PC-9 (cell line): ENCODE results near the gene PROCR. TPM values are rescaled to one million over a fixed set of nuclear protein-coding genes. Genes with fewer than 3 reads are reported as not detected.

ENCODE experiments used
- BruUV-seq: library from RNA; stranded (reverse); fragments of 400-500 nt; replicated peaks from 2 replicates; lab custom pipeline; 2021; lab: Mats Ljungman, UMichigan
- CTCF ChIA-PET: fragments of 300-600 bp; sonication (Branson Sonifier 250); formaldehyde crosslinking; loops from one replicate; lab custom pipeline; 2022; ENCODE audit warnings: antibody characterized with exemption; lab: Charles Lee
- POLR2A ChIA-PET: fragments of 300-600 bp; sonication (Branson Sonifier 250); formaldehyde crosslinking; loops from one replicate; lab custom pipeline; 2022; ENCODE audit warnings: antibody characterized with exemption; ENCODE audit not compliant: unreplicated experiment; lab: Charles Lee
- DNase-seq, 2 experiments: peaks; one replicate each; pipeline versions ENCODE4 v3.0.0 to v3.0.0-alpha.2; 2015 to 2022; ENCODE audit warnings: mixed read lengths in 1 of 2
- H2AFZ ChIP-seq: fragments of 200-600 bp; sonication (generic); 2 replicates; pipeline ENCODE4 v1.8.1; 2017; ENCODE audit warnings: antibody characterized with exemption
- H3F3A ChIP-seq: fragments of 200-600 bp; sonication (generic); 2 replicates; pipeline ENCODE4 v1.8.1; 2017; ENCODE audit warnings: antibody characterized with exemption, mild to moderate bottlenecking, low read depth; ENCODE audit not compliant: insufficient read depth
- H3K27ac ChIP-seq: fragments of 200-600 bp; sonication (generic); 2 replicates; pipeline ENCODE4 v1.6.1; 2016; ENCODE audit warnings: mixed run types
- H3K27me3 ChIP-seq: fragments of 200-600 bp; sonication (generic); 2 replicates; pipeline ENCODE4 v1.6.1; 2016; ENCODE audit warnings: low read depth, mixed run types; ENCODE audit not compliant: insufficient read depth
- H3K36me3 ChIP-seq: fragments of 200-600 bp; sonication (generic); 2 replicates; pipeline ENCODE4 v1.6.1; 2016; ENCODE audit warnings: low read depth, mixed run types
- H3K4me1 ChIP-seq: fragments of 200-600 bp; sonication (generic); replicated peaks from 2 replicates; pipeline ENCODE4 v1.6.1; 2016; ENCODE audit warnings: mixed run types; ENCODE audit not compliant: insufficient read depth
- H3K4me2 ChIP-seq: fragments of 200-600 bp; sonication (generic); 2 replicates; pipeline ENCODE4 v1.6.1; 2017; ENCODE audit warnings: mixed run types
- H3K4me3 ChIP-seq: fragments of 200-600 bp; sonication (generic); 2 replicates; pipeline ENCODE4 v1.6.1; 2016; ENCODE audit warnings: mixed run types
- H3K79me2 ChIP-seq: fragments of 200-600 bp; sonication (generic); 2 replicates; pipeline ENCODE4 v1.6.1; 2017; ENCODE audit warnings: low read depth, mixed run types
- H3K9me2 ChIP-seq: fragments of 200-600 bp; sonication (generic); 2 replicates; pipeline ENCODE4 v1.8.1; 2017; ENCODE audit warnings: mild to moderate bottlenecking; ENCODE audit not compliant: insufficient read depth
- H3K9me3 ChIP-seq: fragments of 200-600 bp; sonication (generic); 2 replicates; pipeline ENCODE4 v1.8.1; 2016; ENCODE audit warnings: low read depth; ENCODE audit not compliant: insufficient read depth
- H4K20me1 ChIP-seq: fragments of 200-600 bp; sonication (generic); 2 replicates; pipeline ENCODE4 v1.8.1; 2017; ENCODE audit not compliant: insufficient read depth
- EZH2 ChIP-seq: fragments of 200-600 bp; sonication (generic); IDR thresholded peaks from 2 replicates; pipeline ENCODE4 v1.8.0; 2017; ENCODE audit warnings: antibody characterized with exemption, low read depth
- intact Hi-C: fragments of 100-400 bp; cut with micrococcal nuclease; formaldehyde crosslinking; loops from one replicate; pipeline ENCODE4 v1.10.0; 2022; ENCODE audit not compliant: unreplicated experiment
- total RNA-seq: library from RNA; stranded (reverse); gene quantifications from 2 replicates; pipeline ENCODE4 v1.2.3, GENCODE V29; 2021
- TF ChIP-seq, protein P1 (sequence below): fragments of 200-600 bp; sonication (generic); conservative IDR thresholded peaks from 2 replicates; pipeline ENCODE4 v1.6.1; 2017; ENCODE audit warnings: mixed run types, antibody characterized with exemption, mild to moderate bottlenecking, moderate library complexity

Gene PROCR
- total RNA-seq, 1 experiment from 2014 or later = 7.5 TPM

DNA sequence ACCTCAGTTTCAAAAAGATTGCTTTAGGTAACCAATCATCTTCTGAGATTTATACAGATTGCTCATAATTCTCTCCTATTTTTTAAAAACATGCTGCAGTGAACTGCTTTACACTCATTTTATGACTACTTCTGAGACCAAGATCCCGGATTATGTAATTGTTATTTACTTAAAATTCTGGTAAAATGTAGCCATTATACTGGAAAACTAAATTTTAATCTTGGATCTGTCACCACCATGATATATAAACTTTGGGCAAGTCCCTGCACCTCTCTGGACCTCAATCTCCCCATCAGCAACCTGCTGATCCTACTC, 477 bp upstream of the PROCR start:
- Histone ChIP-seq H3K4me3 (peak overlapping the region; percentile 33; the same call in 1 of the 2 replicates), H3K4me2 (peak overlapping the region; percentile 68), H2AFZ (peak overlapping the region; percentile 46; the same call in 1 of the 2 replicates), H3K27me3 (no peaks in the 10 kb centered on the region), H3K9me3 (no peaks in the 10 kb centered on the region), H3K27ac (no peak overlapping the region), H4K20me1 (no peaks in the 10 kb centered on the region), H3F3A (peaks cover 7% of the 10 kb centered on the region; the same call in 1 of the 2 replicates), H3K79me2 (no peaks in the 10 kb centered on the region), H3K36me3 (no peaks in the 10 kb centered on the region), H3K9me2 (no peaks in the 10 kb centered on the region), H3K4me1 (peaks cover 9% of the 10 kb centered on the region)
- BruUV-seq = no TSS peak
- intact Hi-C loops = no loop called here
- no peak for TF ChIP-seq EZH2
- TF ChIP-seq, protein P1, sequence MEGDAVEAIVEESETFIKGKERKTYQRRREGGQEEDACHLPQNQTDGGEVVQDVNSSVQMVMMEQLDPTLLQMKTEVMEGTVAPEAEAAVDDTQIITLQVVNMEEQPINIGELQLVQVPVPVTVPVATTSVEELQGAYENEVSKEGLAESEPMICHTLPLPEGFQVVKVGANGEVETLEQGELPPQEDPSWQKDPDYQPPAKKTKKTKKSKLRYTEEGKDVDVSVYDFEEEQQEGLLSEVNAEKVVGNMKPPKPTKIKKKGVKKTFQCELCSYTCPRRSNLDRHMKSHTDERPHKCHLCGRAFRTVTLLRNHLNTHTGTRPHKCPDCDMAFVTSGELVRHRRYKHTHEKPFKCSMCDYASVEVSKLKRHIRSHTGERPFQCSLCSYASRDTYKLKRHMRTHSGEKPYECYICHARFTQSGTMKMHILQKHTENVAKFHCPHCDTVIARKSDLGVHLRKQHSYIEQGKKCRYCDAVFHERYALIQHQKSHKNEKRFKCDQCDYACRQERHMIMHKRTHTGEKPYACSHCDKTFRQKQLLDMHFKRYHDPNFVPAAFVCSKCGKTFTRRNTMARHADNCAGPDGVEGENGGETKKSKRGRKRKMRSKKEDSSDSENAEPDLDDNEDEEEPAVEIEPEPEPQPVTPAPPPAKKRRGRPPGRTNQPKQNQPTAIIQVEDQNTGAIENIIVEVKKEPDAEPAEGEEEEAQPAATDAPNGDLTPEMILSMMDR = no peak
- ChIA-PET POLR2A (no interaction called here), CTCF (no interaction called here)
- DNase-seq = no peak

DNA sequence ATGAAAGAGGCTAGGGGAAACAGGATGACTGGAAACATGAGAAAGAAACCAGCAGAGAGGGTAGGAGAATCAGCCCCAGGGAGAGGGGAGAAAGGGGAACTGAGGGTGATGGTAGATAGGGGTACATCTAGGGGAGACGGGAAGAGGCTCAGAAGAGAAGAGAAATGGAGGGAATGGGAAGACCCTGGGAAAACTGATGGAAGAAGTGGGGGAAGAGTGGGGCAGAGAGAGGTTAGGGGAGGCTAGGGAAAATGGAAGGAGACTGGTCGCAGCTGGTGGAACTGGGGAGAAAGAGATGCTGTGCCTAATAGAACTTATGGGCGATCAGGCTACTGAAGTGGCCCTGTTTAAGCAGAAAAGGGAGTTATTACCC, 548 bp downstream of the PROCR start:
- Histone ChIP-seq H4K20me1 (no peaks in the 10 kb centered on the region), H3K9me2 (no peaks in the 10 kb centered on the region), H3K27me3 (no peaks in the 10 kb centered on the region), H3K36me3 (no peaks in the 10 kb centered on the region), H3K27ac (no peak overlapping the region), H3K79me2 (no peaks in the 10 kb centered on the region), H2AFZ (peak overlapping the region; percentile 46; the same call in 1 of the 2 replicates), H3K4me2 (peak overlapping the region; percentile 68), H3K9me3 (no peaks in the 10 kb centered on the region), H3K4me1 (peaks cover 9% of the 10 kb centered on the region), H3K4me3 (peak overlapping the region; percentile 33; the same call in 1 of the 2 replicates), H3F3A (peaks cover 7% of the 10 kb centered on the region; the same call in 1 of the 2 replicates)
- no peak for DNase-seq
- ChIA-PET CTCF (no interaction called here), POLR2A (no interaction called here)
- no TSS peak for BruUV-seq
- TF ChIP-seq, protein P1 = no peak
- no peak for TF ChIP-seq EZH2
- intact Hi-C loops = no loop called here

DNA sequence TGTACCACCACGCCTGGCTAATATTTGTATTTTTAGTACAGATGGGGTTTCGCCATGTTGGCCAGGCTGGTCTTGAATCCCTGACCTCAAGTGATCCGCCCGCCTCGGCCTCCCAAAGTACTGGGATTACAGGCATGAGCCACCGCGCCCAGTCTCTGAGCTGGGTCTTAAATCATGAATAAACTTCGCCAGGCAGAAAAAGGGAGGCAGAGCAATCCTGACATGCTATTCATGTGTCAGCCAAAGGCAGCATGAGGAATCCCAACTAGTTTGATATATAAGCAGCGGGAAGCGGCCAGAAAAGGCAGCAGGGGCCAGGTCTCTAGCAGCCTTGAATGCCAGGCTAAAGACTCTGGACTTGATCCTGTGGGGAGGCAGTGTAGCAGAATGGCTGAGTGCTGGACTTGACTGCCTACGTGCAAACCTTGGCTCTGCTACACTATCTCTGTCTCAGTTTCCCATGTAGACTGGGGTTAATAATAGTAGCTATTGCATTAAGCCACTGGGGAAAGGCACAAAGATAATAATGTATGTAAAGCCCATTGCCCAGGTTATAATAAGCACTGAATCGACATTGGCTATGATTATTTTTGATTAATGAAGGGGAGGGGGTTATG, 1.8 kb downstream of the PROCR start:
- Histone ChIP-seq H3K79me2 (no peaks in the 10 kb centered on the region), H3F3A (peaks cover 7% of the 10 kb centered on the region; the same call in 1 of the 2 replicates), H3K27me3 (no peaks in the 10 kb centered on the region), H3K4me3 (no peak overlapping the region), H4K20me1 (no peaks in the 10 kb centered on the region), H3K9me2 (no peaks in the 10 kb centered on the region), H2AFZ (no peak overlapping the region), H3K27ac (no peak overlapping the region), H3K36me3 (no peaks in the 10 kb centered on the region), H3K4me2 (no peak overlapping the region), H3K9me3 (no peaks in the 10 kb centered on the region), H3K4me1 (peaks cover 9% of the 10 kb centered on the region)
- TF ChIP-seq, protein P1 = no peak
- no peak for TF ChIP-seq EZH2
- POLR2A ChIA-PET = no interaction called here
- CTCF ChIA-PET = no interaction called here
- DNase-seq = no peak
- BruUV-seq = no TSS peak
- intact Hi-C loops = no loop called here
